CD4-positive, alpha-beta T cell treated with Interleukin-21 for 1 hour (primary cell): ENCODE measurements around the gene MYO18A.
"Not testable (repeated sequence)": the region's sequence is repeated elsewhere in the genome, so short reads cannot be mapped to it uniquely, and the experiment has no call there.

Source experiments
- DNase-seq: peaks from one replicate; pipeline ENCODE4 v3.0.0-alpha.2; 2020

The MYO18A gene

DNA sequence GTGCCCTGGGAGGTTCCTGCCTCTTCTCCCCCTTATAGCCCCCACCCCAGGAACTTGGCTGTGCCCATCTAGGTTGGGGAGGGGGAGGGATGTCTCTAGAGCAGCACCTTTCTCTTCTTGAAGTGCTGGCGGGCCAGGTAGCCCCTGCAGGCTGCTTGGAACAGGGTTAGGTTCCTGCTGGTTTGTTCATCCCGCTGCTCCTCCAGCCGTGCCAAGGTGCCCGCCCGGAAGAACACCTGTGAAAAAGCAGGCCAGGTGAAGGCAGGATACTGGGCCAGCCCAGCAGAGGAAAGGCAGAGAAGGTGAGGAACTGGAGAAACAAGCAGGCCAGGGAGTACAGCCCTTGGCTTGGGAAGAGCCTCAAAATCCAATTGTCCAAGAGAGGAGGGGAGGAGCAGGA lies 80.7 kb downstream of the MYO18A start:
- DNase-seq: no peak

- DNase-seq: no peak
These were observed 84.1 kb downstream of the MYO18A start for GRCh38 chr17:29096094-29096493.

GRCh38 chr17:29095439-29095838 lies 84.8 kb downstream of the MYO18A start:
- no peak for DNase-seq

DNA sequence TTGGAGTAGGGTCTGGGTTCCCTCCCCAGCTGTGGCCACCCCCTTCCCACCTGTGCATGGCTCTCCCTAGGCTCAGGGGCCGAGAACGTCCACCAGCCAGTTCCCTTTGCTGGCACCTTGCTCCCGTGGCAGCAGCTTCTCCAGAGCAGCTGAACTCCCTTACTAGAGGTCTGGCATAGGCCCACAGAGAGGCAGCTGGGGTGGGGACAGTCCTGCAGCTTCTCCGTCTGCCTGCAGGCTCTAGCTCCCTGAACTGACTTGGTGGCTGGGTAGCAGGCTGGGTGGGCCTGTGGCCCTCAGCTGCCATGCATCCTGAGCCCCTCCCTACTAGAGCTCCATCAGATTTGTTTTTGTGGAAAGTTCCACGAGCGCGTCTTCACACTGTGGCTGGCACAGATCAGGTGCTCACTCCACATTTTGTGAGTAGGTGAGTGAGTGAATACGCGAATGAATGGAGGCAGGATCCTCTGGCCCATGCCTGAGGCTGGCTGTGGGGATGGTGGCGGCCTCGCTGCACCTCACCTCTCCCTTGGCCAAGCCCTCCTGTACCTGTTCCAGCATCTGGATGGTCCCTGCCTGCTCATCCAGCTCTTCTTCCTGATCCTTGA lies 86.0 kb downstream of the MYO18A start:
- DNase-seq: no peak

DNA sequence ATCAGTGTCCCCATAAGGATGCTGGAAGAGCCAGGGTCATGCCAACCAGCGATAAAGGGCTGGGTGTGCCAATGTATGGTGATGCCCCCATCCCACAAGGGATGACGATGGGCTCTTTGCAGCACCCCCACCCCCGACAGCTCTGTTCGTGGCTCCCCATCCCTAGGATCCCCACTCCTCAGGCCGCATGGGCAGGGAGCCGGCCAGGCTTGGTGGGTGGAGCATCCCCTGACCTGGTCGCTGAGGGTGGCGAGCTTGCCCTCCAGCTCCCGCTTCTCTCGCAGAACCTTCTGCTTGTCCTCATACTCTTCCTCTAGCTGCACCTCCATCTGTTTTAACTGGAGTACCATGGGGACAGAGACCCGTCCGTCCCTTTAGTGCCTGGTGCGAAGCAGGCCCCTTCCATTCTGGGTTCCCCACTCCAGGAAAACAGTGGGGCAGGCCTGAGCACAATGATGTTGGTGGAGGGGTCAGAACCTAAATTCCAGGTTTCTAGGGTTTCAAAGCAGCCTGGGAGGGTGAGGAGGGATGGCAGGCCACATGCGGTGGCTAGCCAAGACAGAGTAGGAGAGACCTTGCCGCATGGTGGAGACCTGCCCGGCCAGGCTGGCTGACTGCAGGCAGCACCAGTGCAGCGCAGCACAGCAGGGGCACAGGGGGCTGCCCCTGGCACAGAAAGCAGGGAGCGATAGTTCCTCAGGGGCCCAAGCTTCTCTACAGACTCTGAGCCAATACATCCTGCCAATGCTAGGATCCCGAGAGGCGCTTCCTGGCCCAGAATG lies 86.9 kb downstream of the MYO18A start:
- no peak for DNase-seq

DNA sequence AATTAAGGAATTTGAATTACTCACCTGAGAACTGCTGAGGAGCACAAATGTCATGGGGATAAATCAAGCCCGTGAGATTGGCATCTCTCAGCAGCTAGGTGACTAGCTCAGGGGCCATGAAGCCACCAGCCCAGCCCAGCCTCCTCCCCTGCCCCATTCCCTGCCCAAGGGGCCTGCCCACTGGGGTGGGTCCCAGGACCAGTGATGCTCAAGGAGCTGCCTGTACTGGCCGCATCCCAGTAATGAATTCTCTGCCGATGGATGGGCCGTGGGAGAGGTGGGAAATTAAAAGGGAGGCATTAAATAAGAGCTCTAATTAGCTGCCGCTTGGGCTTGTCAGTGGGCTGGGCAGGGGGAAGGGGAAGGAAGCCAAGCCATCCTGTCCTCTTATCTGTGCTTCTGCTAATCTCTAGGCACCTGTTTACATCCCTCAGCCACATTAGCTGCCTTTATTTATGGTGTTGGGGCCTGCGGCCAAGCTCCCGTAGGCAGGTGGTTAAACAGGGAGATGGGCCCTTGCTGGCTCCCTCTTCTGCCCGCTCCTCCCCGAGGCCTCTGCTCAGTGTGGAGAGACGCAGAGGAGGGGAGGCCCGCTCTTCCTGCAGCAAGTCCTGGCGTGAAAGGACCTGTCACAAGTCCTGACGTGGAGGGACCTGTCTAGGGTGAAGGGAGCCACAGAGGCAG lies 88.5 kb downstream of the MYO18A start:
- no peak for DNase-seq

GRCh38 chr17:29090750-29091605 lies 89.2 kb downstream of the MYO18A start:
- no peak for DNase-seq

DNA sequence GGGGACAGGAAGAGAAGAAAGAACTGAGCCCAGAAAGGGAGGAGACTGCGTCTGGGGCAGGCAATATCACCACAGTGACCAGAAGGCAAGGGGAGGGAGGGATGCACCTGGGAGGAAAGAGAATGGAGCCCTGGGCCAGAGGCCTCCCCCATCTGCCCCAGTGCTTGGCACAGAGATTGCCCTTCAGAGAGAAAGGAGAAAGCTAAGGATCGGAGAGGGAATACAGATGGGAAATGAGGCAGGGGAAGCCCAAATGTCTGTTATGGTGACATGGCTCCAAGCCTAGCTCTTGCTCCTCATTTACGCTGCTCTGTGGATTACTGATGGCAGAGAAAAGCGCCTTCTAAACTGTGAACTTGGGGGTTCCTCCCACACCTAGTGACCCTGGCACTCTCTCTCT lies 90.1 kb downstream of the MYO18A start:
- no peak for DNase-seq

- no peak for DNase-seq
These were observed 90.6 kb downstream of the MYO18A start for GRCh38 chr17:29089601-29090044.

DNA sequence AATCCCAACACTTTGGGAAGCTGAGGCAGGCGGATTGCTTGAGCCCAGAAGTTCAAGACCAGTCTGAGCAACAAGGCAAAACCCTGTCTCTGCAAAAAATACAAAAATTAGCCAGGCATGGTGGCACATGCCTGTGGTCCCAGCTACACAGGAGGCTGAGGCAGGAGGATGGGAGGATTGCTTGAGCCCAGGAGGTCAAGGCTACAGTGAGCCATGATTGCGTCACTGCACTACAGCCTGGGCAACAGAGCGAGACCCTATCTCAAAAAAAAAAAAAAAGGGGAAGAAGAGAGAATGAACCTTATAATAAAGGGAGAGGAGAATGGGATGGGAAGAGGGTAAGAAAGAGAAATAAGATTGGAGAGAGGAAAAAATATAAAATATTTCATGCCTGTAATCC lies 91.4 kb downstream of the MYO18A start:
- DNase-seq: not testable (repeated sequence)

GRCh38 chr17:29086628-29087332 lies 93.4 kb downstream of the MYO18A start:
- no peak for DNase-seq

DNA sequence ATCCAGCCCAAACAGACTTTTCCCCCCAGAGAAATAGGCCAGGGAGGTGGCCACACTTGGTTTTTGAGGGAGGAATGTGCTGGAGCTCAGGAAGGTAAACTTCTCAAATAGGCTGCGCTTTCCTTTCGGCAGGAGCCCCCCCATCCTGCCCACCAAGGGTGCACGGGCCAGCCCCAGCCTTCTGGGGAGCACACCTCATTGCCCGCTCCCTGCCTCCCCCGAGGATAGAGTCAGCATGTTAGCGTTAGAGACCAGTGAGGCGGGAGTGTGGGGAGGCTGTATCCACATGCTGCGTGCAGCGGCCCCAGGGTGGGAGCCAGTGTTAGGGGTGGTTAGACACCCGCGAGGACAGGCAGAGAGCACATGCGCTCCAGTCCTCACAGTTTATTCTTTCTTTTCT lies 95.0 kb downstream of the MYO18A start:
- DNase-seq: no peak

DNA sequence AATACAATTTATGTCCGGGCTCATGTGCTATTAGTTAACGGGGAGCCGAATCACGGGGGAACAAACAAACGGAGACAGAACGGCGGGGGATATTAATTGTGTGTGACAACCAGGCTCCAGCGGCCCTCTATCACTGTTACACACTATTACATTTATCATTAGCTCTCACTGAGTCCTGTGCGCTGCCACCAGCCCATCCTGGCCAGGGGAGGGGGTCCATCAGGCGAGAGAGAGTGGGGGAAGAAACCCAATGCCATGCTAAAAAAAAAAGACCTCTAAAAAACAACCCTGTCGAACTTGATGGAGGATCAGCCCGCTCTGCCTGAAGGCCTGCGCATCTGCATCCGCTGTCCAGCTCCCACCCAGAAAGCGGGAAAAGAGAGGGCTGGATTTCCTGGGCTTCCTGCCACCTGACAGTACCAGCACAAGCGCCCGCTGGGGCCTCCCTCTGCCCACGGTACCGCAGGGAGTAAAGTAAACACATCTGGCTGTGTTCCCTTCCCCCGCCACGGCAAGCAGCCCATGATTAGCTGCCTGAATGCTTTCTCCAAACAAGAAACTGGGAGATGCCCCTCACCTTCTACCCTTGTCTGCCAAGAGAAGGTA lies 95.6 kb downstream of the MYO18A start:
- no peak for DNase-seq

DNA sequence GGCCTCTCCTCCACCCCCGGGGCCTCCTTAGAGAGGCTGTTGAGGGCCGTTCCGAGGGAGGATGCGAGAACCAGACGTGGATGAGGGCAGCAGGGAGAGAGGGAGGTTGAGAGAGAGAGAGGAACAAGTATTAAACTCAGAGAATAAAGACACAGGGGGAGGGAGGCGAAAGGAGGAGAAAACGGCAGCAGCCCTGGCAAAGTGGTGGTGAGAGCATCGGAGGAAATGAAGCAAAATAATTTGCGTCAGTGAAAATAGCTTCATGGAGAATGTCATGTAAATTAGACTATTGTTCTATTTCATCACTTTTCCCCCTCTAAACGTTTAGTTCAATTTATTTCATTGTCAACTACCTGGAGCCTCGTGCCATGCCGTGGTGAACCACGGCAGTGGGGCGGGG lies 99.2 kb downstream of the MYO18A start:
- no peak for DNase-seq

- no peak for DNase-seq
These were observed 99.9 kb downstream of the MYO18A start for GRCh38 chr17:29080323-29080722.

- no peak for DNase-seq
These were observed 100.3 kb downstream of the MYO18A start for GRCh38 chr17:29079887-29080286.

- DNase-seq: no peak
These were observed 100.8 kb downstream of the MYO18A start for GRCh38 chr17:29079433-29079832.

DNA sequence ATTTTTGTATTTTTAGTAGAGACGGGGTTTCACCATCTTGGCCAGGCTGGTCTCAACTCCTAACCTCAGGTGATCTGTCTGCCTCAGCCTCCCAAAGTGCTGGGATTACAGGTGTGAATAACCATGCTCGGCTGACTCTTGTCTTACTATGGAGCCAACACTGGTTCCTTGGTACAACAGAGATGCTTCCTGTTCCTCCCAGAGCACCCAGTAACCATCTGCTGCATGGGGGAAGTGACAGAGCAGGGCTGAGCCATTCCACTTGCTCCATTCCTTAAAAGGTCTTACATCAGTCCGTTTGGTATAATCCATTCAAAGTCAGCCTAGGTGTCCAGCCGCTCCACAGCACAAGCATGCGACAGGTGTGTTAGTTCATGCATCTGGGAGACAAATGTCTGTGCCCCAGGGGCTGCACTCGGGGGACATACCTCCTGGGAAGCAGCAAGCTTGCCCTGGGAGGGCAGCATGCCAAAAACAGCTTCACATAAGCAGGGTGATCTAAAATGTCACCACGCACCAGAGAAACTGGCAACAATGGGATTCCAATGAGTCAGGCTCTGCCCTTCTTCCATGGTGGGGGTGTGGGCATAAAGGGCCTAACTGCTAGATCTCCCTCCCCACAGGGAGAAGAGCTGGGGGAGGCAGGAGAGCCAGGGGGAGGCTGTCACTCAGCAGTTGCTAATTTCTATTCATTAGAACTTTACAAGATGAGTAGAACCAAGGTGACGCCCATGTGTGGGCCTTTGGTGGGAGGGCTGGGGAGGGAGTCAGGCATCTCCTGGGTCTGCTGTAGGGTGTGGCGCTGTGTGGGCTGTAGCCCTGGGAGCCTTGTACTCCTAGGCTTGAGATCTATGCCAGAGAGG lies 101.8 kb downstream of the MYO18A start:
- DNase-seq: no peak

GRCh38 chr17:29077320-29077719 lies 102.9 kb downstream of the MYO18A start:
- DNase-seq: no peak

GRCh38 chr17:29076722-29077121 lies 103.5 kb downstream of the MYO18A start:
- DNase-seq: no peak

DNA sequence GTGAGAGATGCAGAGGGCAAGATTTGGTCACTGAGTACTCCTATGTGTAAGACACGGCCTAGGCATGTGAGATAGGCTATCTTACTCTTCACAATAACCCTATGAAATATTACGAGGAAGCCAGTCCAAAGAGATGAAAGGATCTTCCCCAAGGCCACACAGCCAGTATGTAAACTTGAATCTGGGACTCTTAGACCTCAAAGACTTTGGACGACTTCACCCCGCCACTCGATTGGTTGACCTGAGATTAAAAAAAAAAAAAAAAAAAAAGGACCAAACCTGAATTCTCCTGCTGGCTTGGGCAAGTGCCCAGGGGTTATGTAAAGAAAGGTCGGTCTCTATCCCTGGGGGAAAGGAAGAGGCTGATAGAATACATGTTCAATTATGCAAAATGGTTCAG lies 104.1 kb downstream of the MYO18A start:
- DNase-seq: no peak
